Calu3 (cell line): ENCODE results near the gene CCN5. TPM values are rescaled to one million over a fixed set of nuclear protein-coding genes. Genes with fewer than 3 reads are reported as not detected.

Experiments
- BruUV-seq: library from RNA; stranded (reverse); fragments of 400-500 nt; replicated peaks from 2 replicates; lab custom pipeline; 2021; lab: Mats Ljungman, UMichigan
- CTCF ChIA-PET: fragments of 300-600 bp; sonication (Branson Sonifier 250); formaldehyde crosslinking; loops from one replicate; lab custom pipeline; 2022; ENCODE audit warnings: antibody characterized with exemption; lab: Charles Lee
- DNase-seq: peaks from one replicate; pipeline ENCODE4 v3.0.0; 2022
- H3K27ac Mint-ChIP-seq: one replicate; pipeline ENCODE4 v1.8.0; 2022; ENCODE audit warnings: mixed read lengths; ENCODE audit not compliant: unreplicated experiment
- H3K27me3 Mint-ChIP-seq: one replicate; pipeline ENCODE4 v1.8.0; 2022; ENCODE audit warnings: mixed read lengths; ENCODE audit not compliant: unreplicated experiment
- H3K36me3 Mint-ChIP-seq: one replicate; pipeline ENCODE4 v1.8.0; 2022; ENCODE audit warnings: mild to moderate bottlenecking, moderate library complexity, mixed read lengths; ENCODE audit not compliant: insufficient read depth, unreplicated experiment
- H3K4me1 Mint-ChIP-seq: one replicate; pipeline ENCODE4 v1.8.0; 2022; ENCODE audit warnings: mild to moderate bottlenecking, low read depth, mixed read lengths; ENCODE audit not compliant: unreplicated experiment
- H3K4me3 Mint-ChIP-seq: one replicate; pipeline ENCODE4 v1.8.0; 2022; ENCODE audit warnings: mild to moderate bottlenecking, low read depth, moderate library complexity, mixed read lengths; ENCODE audit not compliant: unreplicated experiment
- H3K9me3 Mint-ChIP-seq: one replicate; pipeline ENCODE4 v1.8.0; 2022; ENCODE audit warnings: low read depth, mixed read lengths; ENCODE audit not compliant: unreplicated experiment
- intact Hi-C: fragments of 100-400 bp; cut with micrococcal nuclease; formaldehyde crosslinking; loops from one replicate; pipeline ENCODE4 v1.10.0; 2022; ENCODE audit not compliant: unreplicated experiment
- total RNA-seq: library from RNA; stranded (reverse); gene quantifications from 2 replicates; pipeline ENCODE4 v1.2.3, GENCODE V29; 2022
- TF ChIP-seq, protein P1 (sequence below): fragments of 200-600 bp; IDR thresholded peaks from one replicate; pipeline ENCODE4 v1.8.0; 2022; ENCODE audit warnings: antibody characterized with exemption; ENCODE audit not compliant: unreplicated experiment

Gene CCN5
- total RNA-seq, 1 experiment from 2014 or later: 0.94 TPM

DNA sequence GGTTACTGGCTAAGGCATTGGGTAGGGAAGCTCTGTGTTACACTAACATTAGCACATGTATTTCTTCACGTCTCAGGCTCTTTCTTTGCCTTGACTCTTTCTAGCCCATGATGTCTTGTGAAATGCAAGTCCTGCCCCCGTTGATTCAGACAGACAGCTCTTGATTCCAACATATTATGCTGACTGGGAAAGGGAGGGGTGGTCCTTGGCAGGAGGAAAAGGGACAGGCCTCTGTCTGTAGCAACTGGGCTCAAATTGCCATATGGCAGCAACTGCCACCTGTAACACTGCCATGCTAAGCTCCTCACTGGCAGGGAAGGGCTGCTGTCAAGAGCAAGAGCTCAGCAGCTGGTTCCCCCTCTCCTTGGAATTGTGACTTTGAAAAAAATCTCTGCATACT lies 24.8 kb downstream of the CCN5 start:
- peaks cover 25% of the 10 kb centered on the region for H3K4me1 Mint-ChIP-seq
- no peak overlapping the region for H3K4me3 Mint-ChIP-seq
- peaks cover 17% of the 10 kb centered on the region for H3K36me3 Mint-ChIP-seq
- DNase-seq: no peak
- no TSS peak for BruUV-seq
- no peak overlapping the region for H3K27ac Mint-ChIP-seq
- CTCF ChIA-PET: no interaction called here
- H3K9me3 Mint-ChIP-seq: no peaks in the 10 kb centered on the region
- TF ChIP-seq, protein P1, sequence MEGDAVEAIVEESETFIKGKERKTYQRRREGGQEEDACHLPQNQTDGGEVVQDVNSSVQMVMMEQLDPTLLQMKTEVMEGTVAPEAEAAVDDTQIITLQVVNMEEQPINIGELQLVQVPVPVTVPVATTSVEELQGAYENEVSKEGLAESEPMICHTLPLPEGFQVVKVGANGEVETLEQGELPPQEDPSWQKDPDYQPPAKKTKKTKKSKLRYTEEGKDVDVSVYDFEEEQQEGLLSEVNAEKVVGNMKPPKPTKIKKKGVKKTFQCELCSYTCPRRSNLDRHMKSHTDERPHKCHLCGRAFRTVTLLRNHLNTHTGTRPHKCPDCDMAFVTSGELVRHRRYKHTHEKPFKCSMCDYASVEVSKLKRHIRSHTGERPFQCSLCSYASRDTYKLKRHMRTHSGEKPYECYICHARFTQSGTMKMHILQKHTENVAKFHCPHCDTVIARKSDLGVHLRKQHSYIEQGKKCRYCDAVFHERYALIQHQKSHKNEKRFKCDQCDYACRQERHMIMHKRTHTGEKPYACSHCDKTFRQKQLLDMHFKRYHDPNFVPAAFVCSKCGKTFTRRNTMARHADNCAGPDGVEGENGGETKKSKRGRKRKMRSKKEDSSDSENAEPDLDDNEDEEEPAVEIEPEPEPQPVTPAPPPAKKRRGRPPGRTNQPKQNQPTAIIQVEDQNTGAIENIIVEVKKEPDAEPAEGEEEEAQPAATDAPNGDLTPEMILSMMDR: no peak
- intact Hi-C loops: loop anchor here (10.0 kb wide), 1 partner anchor 525 kb away; the partner anchor contains the start of gene OSER1
- H3K27me3 Mint-ChIP-seq: peaks cover 41% of the 10 kb centered on the region

DNA sequence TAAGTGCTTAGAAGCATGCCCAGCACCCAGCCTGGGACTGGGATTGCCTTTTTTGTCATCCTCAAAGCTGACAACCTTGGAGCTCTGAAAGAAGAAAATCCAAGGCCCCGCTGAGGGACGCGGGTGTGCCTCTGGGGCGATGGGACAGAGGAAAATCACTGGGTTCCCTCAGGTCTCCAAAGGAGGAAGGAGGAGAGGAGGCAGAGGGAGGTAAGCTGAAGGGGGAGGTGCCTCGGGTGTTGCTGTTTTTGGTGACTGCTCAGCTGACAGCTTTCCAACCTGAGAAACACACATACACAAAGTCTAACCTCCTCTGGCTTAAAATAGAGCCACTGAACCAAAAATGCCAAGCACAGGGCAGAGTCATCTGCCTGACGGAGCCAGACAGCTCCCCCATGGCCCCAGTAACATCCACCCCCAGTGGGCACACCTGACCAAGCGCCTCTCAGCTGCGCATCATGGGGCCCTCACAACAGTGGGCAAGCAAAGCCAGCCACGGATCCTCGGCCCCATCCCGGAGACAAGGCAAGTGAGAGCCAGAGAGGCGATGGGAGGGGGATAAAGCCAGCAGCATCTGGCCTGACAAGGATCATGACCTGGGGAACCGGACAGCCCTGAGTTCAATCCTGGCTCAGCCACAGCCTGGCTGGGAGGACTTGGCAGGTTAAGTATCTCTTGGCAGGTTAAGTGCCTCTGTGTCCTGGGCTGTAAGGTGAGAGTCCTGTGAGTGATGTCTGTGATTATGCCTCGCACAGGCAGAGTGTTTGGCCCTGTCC lies 27.3 kb downstream of the CCN5 start:
- Mint-ChIP-seq H3K27ac (no peak overlapping the region), H3K4me1 (peaks cover 22% of the 10 kb centered on the region), H3K36me3 (peaks cover 20% of the 10 kb centered on the region), H3K4me3 (no peak overlapping the region), H3K27me3 (peaks cover 49% of the 10 kb centered on the region), H3K9me3 (no peaks in the 10 kb centered on the region)
- CTCF ChIA-PET: no interaction called here
- TF ChIP-seq, protein P1: no peak
- DNase-seq: no peak
- no TSS peak for BruUV-seq
- intact Hi-C loops: no loop called here

DNA sequence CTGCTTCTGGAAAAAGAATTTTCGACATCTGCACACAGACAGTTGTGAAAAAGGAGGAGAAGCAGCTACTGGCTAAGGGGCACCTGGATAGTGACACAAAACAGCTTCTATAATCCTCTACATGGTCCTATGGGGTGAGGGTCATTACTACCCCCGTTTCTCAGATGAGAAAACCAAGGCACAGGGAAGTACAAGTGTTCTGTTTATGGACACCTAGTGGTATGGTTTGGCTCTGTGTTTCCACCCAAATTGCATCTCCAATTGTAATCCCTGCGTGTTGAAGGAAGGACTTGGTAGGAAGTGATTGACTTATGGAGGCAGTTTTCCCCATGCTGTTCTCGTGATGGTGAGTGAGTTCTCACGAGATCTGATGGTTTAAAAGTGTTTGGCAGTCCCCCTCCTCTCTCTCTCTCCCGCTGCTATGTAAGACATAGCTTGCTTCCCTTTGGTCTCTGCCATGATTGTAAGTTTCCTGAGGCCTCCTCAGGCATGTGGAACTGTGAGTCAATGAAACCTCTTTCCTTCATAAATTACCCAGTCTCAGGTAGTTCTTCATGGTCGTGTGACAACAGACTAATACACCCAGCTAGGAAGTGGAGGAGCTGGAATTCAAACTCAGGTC lies 28.0 kb downstream of the CCN5 start:
- intact Hi-C loops: no loop called here
- no peak for DNase-seq
- CTCF ChIA-PET: interaction anchor here (0.5 kb wide), 1 partner anchor 376 kb away, joined by 3 read pairs; no protein-coding TSS in a partner anchor
- no peak overlapping the region for H3K4me3 Mint-ChIP-seq
- H3K4me1 Mint-ChIP-seq: peaks cover 27% of the 10 kb centered on the region
- peaks cover 22% of the 10 kb centered on the region for H3K36me3 Mint-ChIP-seq
- TF ChIP-seq, protein P1: no peak
- H3K27ac Mint-ChIP-seq: no peak overlapping the region
- no peaks in the 10 kb centered on the region for H3K9me3 Mint-ChIP-seq
- BruUV-seq: no TSS peak
- H3K27me3 Mint-ChIP-seq: peaks cover 49% of the 10 kb centered on the region

GRCh38 chr20:44743916-44744655 lies 28.9 kb downstream of the CCN5 start:
- Mint-ChIP-seq H3K27ac (no peak overlapping the region), H3K36me3 (peaks cover 15% of the 10 kb centered on the region), H3K4me1 (peaks cover 27% of the 10 kb centered on the region), H3K4me3 (no peak overlapping the region), H3K9me3 (no peaks in the 10 kb centered on the region), H3K27me3 (peaks cover 49% of the 10 kb centered on the region)
- TF ChIP-seq, protein P1: no peak
- DNase-seq: no peak
- CTCF ChIA-PET: interaction anchor here (0.5 to 0.7 kb wide), 2 partner anchors 29 to 375 kb away, joined by 3 read pairs; partner anchors contain the start of gene CCN5
- intact Hi-C loops: no loop called here
- BruUV-seq: no TSS peak
